HFFc6 (cell line): ENCODE results near the gene ARHGAP40. TPM values are rescaled to one million over a fixed set of nuclear protein-coding genes. Genes with fewer than 3 reads are reported as not detected.

Experiments used
- DNase-seq: peaks from one replicate; pipeline ENCODE4 v3.0.0-alpha.2; 2018
- H3K27ac Mint-ChIP-seq: 2 replicates; pipeline ENCODE4 v1.8.0; 2020; ENCODE audit warnings: mild to moderate bottlenecking, mixed read lengths
- H3K27me3 Mint-ChIP-seq: 2 replicates; pipeline ENCODE4 v1.8.0; 2021; ENCODE audit warnings: mild to moderate bottlenecking, moderate library complexity, mixed read lengths; ENCODE audit not compliant: insufficient read depth
- H3K36me3 Mint-ChIP-seq: 2 replicates; pipeline ENCODE4 v1.8.0; 2021; ENCODE audit warnings: low read depth, mixed read lengths
- H3K4me1 Mint-ChIP-seq: 2 replicates; pipeline ENCODE4 v1.8.0; 2020; ENCODE audit warnings: low read depth, mixed read lengths
- H3K4me3 Mint-ChIP-seq: 2 replicates; pipeline ENCODE4 v1.8.0; 2020; ENCODE audit warnings: mild to moderate bottlenecking, moderate library complexity, mixed read lengths
- H3K9me3 Mint-ChIP-seq: 2 replicates; pipeline ENCODE4 v1.8.0; 2020; ENCODE audit warnings: mild to moderate bottlenecking, mixed read lengths
- CTCF ChIP-seq: fragments of 200-600 bp; sonication (generic); IDR thresholded peaks from 2 replicates; pipeline ENCODE4 v1.5.0; 2021; ENCODE audit warnings: antibody characterized with exemption, mild to moderate bottlenecking
- long read RNA-seq: library from polyadenylated mRNA; unstranded; transcript quantifications from one replicate; pipeline ENCODE4 v2.0.0, GENCODE V29; 2019
- total RNA-seq, 6 experiments: library from RNA; stranded (reverse); fragmentation: NEBNext Ultra II Directional; extraction: Animal tissue kit (Norgen Biotek cat#: 25700); gene quantifications; 2 replicates in 1 of 6; 3 replicates in 5 of 6; pipeline ENCODE4 v1.2.3, GENCODE V29; 2021

Gene ARHGAP40
- total RNA-seq, result under 1 TPM in 5 of 6 experiments, not detected in 1; 0.09 to 0.75 (median 0.48) TPM
- long read RNA-seq, result 0 reads

GRCh38 chr20:38601216-38602184 lies at the start of gene ARHGAP40:
Gene ARHGAP40, plus strand, starts transcription at chr20:38601809.
- Mint-ChIP-seq H3K36me3 (no peaks in the 10 kb centered on the region), H3K27me3 (peaks cover 25% of the 10 kb centered on the region), H3K27ac (no peak within 1 kb of the TSS), H3K9me3 (no peaks in the 10 kb centered on the region), H3K4me3 (peak within 1 kb of the TSS; percentile 82), H3K4me1 (peaks cover 24% of the 10 kb centered on the region)
- peak; percentile 11 for DNase-seq
- TF ChIP-seq CTCF, result peak; percentile 56

- no peak for DNase-seq
- Mint-ChIP-seq H3K9me3 (no peaks in the 10 kb centered on the region), H3K36me3 (peaks cover 50% of the 10 kb centered on the region), H3K27me3 (no peaks in the 10 kb centered on the region), H3K4me1 (peaks cover 26% of the 10 kb centered on the region), H3K27ac (no peak overlapping the region), H3K4me3 (no peak overlapping the region)
- TF ChIP-seq CTCF, result no peak
Measured at GRCh38 chr20:38554986-38555385, 46.6 kb upstream of the ARHGAP40 start.

GRCh38 chr20:38555395-38555794 lies 46.2 kb upstream of the ARHGAP40 start:
- DNase-seq, result no peak
- no peak overlapping the region for H3K27ac Mint-ChIP-seq
- H3K27me3 Mint-ChIP-seq, result no peaks in the 10 kb centered on the region
- no peak for TF ChIP-seq CTCF
- no peaks in the 10 kb centered on the region for H3K9me3 Mint-ChIP-seq
- peaks cover 54% of the 10 kb centered on the region for H3K36me3 Mint-ChIP-seq
- peaks cover 30% of the 10 kb centered on the region for H3K4me1 Mint-ChIP-seq
- no peak overlapping the region for H3K4me3 Mint-ChIP-seq

- H3K36me3 Mint-ChIP-seq, result peaks cover 60% of the 10 kb centered on the region
- H3K4me1 Mint-ChIP-seq, result peaks cover 32% of the 10 kb centered on the region
- no peak for TF ChIP-seq CTCF
- no peak for DNase-seq
- no peaks in the 10 kb centered on the region for H3K27me3 Mint-ChIP-seq
- H3K9me3 Mint-ChIP-seq, result no peaks in the 10 kb centered on the region
- H3K27ac Mint-ChIP-seq, result peak overlapping the region; percentile 38; the same call in 1 of the 2 replicates
- H3K4me3 Mint-ChIP-seq, result no peak overlapping the region
Measured at GRCh38 chr20:38557174-38557573, 44.4 kb upstream of the ARHGAP40 start.

- Mint-ChIP-seq H3K4me3 (no peak overlapping the region; the same call in 1 of the 2 replicates), H3K4me1 (peaks cover 32% of the 10 kb centered on the region), H3K36me3 (peaks cover 60% of the 10 kb centered on the region), H3K9me3 (no peaks in the 10 kb centered on the region), H3K27me3 (no peaks in the 10 kb centered on the region), H3K27ac (peak overlapping the region; percentile 78)
- TF ChIP-seq CTCF, result no peak
- no peak for DNase-seq
Measured at GRCh38 chr20:38558596-38559360, 42.8 kb upstream of the ARHGAP40 start.
